H1 (cell line): ENCODE results near the gene PRKAR1B.

ENCODE experiments used
- EZH2 ChIP-seq: fragments of 200-600 bp; sonication (generic); IDR thresholded peaks from 2 replicates; pipeline ENCODE4 v1.7.1; 2012; ENCODE audit warnings: low read depth, mild to moderate bottlenecking, moderate library complexity, low read length, inconsistent platforms; ENCODE audit not compliant: severe bottlenecking
- JUND ChIP-seq: IDR thresholded peaks from 2 replicates; pipeline ENCODE4 v1.6.1; 2011; ENCODE audit warnings: mild to moderate bottlenecking, improper control_type of control experiment, low read length
- MAX ChIP-seq: IDR thresholded peaks from 2 replicates; pipeline ENCODE4 v1.6.1; 2012; ENCODE audit warnings: inconsistent platforms
- POLR2A ChIP-seq, 2 experiments: IDR thresholded peaks; 1 replicate in 1 of 2; 2 replicates in 1 of 2; pipeline ENCODE4 v1.6.1; 2011; ENCODE audit warnings: low read depth in 2 of 2, low read length in 2 of 2, mild to moderate bottlenecking in 2 of 2; ENCODE audit errors: control extremely low read depth in 1 of 2
- POLR2AphosphoS5 ChIP-seq: IDR thresholded peaks from 2 replicates; pipeline ENCODE4 v1.6.1; 2011; ENCODE audit warnings: low read depth, low read length
- SP1 ChIP-seq: IDR thresholded peaks from 2 replicates; pipeline ENCODE4 v1.6.1; 2011; ENCODE audit warnings: low read depth, low read length

GRCh38 chr7:723541-723940 lies 3.5 kb downstream of the PRKAR1B start:
- TF ChIP-seq MAX (no peak), POLR2AphosphoS5 (no peak), SP1 (no peak), JUND (no peak), EZH2 (no peak), POLR2A (IDR thresholded peaks at IDR 0.05; ENCODE audit: control extremely low read depth in 1 of 2, low read depth in 2 of 2, low read length in 2 of 2) (no peak)
